ENCODE measurements around the gene STARD5.

DNA sequence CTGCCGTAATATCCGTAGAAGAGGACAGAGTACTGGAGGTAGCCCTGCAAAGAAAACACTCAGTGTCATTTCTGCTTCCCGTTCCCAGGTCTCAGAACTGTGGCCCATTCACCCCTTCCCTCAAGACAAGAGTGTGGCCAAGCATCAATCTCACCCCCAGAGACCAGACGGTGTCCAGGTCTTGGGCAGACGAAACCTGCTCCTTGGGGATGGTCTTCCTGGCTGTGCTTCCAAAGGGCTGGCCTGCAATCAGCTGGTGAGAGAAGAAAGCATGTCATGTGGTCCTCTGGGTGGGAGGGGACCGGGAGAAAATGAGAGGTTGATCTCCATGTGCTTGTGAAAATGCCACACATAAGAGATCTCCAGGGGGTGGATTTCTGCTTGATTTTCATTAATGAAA lies 34.3 kb upstream of the STARD5 start:
- TF ChIP-seq, protein P1, sequence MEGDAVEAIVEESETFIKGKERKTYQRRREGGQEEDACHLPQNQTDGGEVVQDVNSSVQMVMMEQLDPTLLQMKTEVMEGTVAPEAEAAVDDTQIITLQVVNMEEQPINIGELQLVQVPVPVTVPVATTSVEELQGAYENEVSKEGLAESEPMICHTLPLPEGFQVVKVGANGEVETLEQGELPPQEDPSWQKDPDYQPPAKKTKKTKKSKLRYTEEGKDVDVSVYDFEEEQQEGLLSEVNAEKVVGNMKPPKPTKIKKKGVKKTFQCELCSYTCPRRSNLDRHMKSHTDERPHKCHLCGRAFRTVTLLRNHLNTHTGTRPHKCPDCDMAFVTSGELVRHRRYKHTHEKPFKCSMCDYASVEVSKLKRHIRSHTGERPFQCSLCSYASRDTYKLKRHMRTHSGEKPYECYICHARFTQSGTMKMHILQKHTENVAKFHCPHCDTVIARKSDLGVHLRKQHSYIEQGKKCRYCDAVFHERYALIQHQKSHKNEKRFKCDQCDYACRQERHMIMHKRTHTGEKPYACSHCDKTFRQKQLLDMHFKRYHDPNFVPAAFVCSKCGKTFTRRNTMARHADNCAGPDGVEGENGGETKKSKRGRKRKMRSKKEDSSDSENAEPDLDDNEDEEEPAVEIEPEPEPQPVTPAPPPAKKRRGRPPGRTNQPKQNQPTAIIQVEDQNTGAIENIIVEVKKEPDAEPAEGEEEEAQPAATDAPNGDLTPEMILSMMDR (IDR thresholded peaks at IDR 0.05): no peak
- TF ChIP-seq POLR2A (IDR thresholded peaks at IDR 0.05): no peak
